ENCODE measurements around the gene DGKG. TPM values are rescaled to one million over a fixed set of nuclear protein-coding genes. Genes with fewer than 3 reads are reported as not detected.

The DGKG gene
- total and polyA plus RNA-seq, 2 of the 8 experiments (the other 6 are each of a cell fraction or from before 2014, with no cell fraction given): 0.30 to 0.48 TPM

DNA sequence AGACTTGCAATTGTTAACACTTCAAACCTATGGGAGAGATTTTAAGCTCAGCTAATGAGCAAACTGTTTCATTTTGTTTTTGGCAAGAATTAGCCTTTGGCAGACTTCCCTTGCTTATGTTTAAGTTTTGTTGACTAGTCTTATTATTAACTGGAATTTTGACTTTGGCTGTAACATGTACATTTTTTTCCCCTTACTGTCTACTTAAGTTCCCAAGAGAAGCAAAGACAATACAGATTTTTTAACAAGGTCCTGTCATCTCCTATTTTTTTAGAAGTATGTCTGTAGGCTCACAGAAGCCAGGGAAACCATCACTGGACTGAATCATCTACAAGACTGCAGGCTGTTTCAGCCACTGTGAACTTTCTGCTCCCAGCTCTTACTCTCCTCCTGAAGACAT lies 74.3 kb downstream of the DGKG start:
- no peak overlapping the region for H3K27ac ChIP-seq (ENCODE audit: low read depth, low read length)

More for the DNA sequence above, 74.3 kb downstream of the DGKG start:
- H3K36me3 ChIP-seq (ENCODE audit: control insufficient read depth in 2 of 4, insufficient read depth in 4 of 4, low read length in 3 of 4): no peaks in the 10 kb centered on the region
- FAIRE-seq: no peak
- no peak overlapping the region for H3K9ac ChIP-seq (replicated peaks in 1 of 4; ENCODE audit: extremely low read depth in 1 of 4, low read depth in 3 of 4, low read length in 3 of 4)
- no peaks in the 10 kb centered on the region for H3K79me2 ChIP-seq (ENCODE audit: control insufficient read depth in 1 of 2, insufficient read depth in 2 of 2, low read length in 2 of 2)
- H3K27me3 ChIP-seq (replicated peaks in 1 of 4; ENCODE audit: control insufficient read depth in 3 of 4, extremely low read depth in 1 of 4, insufficient read depth in 3 of 4, low read length in 3 of 4): no peaks in the 10 kb centered on the region
- no peak overlapping the region for H4K91ac ChIP-seq (replicated peaks; ENCODE audit: insufficient read length, low read length)
- H3K9me3 ChIP-seq (ENCODE audit: insufficient read depth in 2 of 2, low read depth in 1 of 2, low read length in 1 of 2): no peaks in the 10 kb centered on the region
- H2BK20ac ChIP-seq (ENCODE audit: low read length): no peak overlapping the region
- no peak overlapping the region for H3K18ac ChIP-seq (ENCODE audit: extremely low read depth, low read length)
- no peak overlapping the region for H4K5ac ChIP-seq (ENCODE audit: insufficient read length, low read depth, low read length)
- H3K23me2 ChIP-seq (ENCODE audit: low read depth, low read length): no peaks in the 10 kb centered on the region
- H3K4me1 ChIP-seq (replicated peaks in 1 of 4; ENCODE audit: control insufficient read depth in 3 of 4, insufficient read depth in 4 of 4, low read length in 3 of 4): no peaks in the 10 kb centered on the region
- H3K4me3 ChIP-seq (ENCODE audit: extremely low read depth in 1 of 4, insufficient read depth in 2 of 4, low read depth in 3 of 4, low read length in 4 of 4): no peak overlapping the region
- H2AFZ ChIP-seq (ENCODE audit: low read length): no peak overlapping the region
- H2BK5ac ChIP-seq (ENCODE audit: low read depth, low read length): no peak overlapping the region
- no peak overlapping the region for H2AK5ac ChIP-seq (ENCODE audit: low read depth, low read length)
- H3K23ac ChIP-seq (ENCODE audit: insufficient read length): no peak overlapping the region
- TF ChIP-seq POLR2A (IDR thresholded peaks at IDR 0.05; ENCODE audit: control extremely low read depth in 1 of 2, low read depth in 2 of 2, low read length in 2 of 2): no peak
- no peak for TF ChIP-seq RAD21 (IDR thresholded peaks at IDR 0.05 in 1 of 2, conservative IDR thresholded peaks at IDR 0.05 in 1 of 2; ENCODE audit: low read depth in 2 of 2, low read length in 2 of 2)
- no peak for TF ChIP-seq RBBP5 (IDR thresholded peaks at IDR 0.05; ENCODE audit: borderline replicate concordance, low read depth, low read length)
- TF ChIP-seq TEAD4 (IDR thresholded peaks at IDR 0.05; ENCODE audit: low read depth, low read length): no peak
- TF ChIP-seq NANOG (IDR thresholded peaks at IDR 0.05; ENCODE audit: insufficient read depth, low read depth, low read length, poor library complexity, severe bottlenecking): no peak
- TF ChIP-seq SRF (IDR thresholded peaks at IDR 0.05; ENCODE audit: low read depth, low read length): no peak
- TF ChIP-seq SP4 (IDR thresholded peaks at IDR 0.05; ENCODE audit: low read length): no peak
- no peak overlapping the region for H3K14ac ChIP-seq (ENCODE audit: insufficient read length)
- H2BK12ac ChIP-seq (ENCODE audit: low read depth, low read length): no peak overlapping the region
- CTCF ChIA-PET (ENCODE audit: partially characterized antibody): interaction anchor here (1.0 to 2.2 kb wide), 4 partner anchors 11 to 170 kb away, joined by 3 to 9 read pairs (median 4); no protein-coding TSS in a partner anchor
- no peak overlapping the region for H3K4me2 ChIP-seq (ENCODE audit: insufficient read depth in 1 of 2, low read depth in 2 of 2, low read length in 2 of 2)
- H2BK120ac ChIP-seq (replicated peaks; ENCODE audit: low read depth, low read length): no peak overlapping the region
- H4K20me1 ChIP-seq (replicated peaks in 1 of 2; ENCODE audit: control insufficient read depth in 1 of 2, insufficient read depth in 2 of 2, low read length in 2 of 2): no peaks in the 10 kb centered on the region
- no peaks in the 10 kb centered on the region for H3K79me1 ChIP-seq (ENCODE audit: low read depth, low read length)
- no peak for DNase-seq (ENCODE audit: low read depth in 1 of 2, low spot score in 2 of 2)
- POLR2A ChIA-PET (ENCODE audit: partially characterized antibody): no interaction called here
- H3K4ac ChIP-seq (replicated peaks; ENCODE audit: insufficient read length, low read depth, low read length): no peak overlapping the region
- no peak overlapping the region for H4K8ac ChIP-seq (ENCODE audit: extremely low read depth, insufficient read depth, low read length)
- H2BK15ac ChIP-seq (ENCODE audit: low read length): no peak overlapping the region
- no peak overlapping the region for H3K56ac ChIP-seq (replicated peaks; ENCODE audit: insufficient read length, low read depth, low read length)
